GM18498 (cell line): ENCODE measurements around the gene PNMA1.

Source experiments
- ATAC-seq: cut with Tn5 transposase; IDR thresholded peaks from one replicate; pipeline ENCODE4 v1.9.1; 2021; ENCODE audit warnings: mild to moderate bottlenecking, moderate library complexity; ENCODE audit not compliant: unreplicated experiment

PNMA1 gene, protein sequence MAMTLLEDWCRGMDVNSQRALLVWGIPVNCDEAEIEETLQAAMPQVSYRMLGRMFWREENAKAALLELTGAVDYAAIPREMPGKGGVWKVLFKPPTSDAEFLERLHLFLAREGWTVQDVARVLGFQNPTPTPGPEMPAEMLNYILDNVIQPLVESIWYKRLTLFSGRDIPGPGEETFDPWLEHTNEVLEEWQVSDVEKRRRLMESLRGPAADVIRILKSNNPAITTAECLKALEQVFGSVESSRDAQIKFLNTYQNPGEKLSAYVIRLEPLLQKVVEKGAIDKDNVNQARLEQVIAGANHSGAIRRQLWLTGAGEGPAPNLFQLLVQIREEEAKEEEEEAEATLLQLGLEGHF

DNA sequence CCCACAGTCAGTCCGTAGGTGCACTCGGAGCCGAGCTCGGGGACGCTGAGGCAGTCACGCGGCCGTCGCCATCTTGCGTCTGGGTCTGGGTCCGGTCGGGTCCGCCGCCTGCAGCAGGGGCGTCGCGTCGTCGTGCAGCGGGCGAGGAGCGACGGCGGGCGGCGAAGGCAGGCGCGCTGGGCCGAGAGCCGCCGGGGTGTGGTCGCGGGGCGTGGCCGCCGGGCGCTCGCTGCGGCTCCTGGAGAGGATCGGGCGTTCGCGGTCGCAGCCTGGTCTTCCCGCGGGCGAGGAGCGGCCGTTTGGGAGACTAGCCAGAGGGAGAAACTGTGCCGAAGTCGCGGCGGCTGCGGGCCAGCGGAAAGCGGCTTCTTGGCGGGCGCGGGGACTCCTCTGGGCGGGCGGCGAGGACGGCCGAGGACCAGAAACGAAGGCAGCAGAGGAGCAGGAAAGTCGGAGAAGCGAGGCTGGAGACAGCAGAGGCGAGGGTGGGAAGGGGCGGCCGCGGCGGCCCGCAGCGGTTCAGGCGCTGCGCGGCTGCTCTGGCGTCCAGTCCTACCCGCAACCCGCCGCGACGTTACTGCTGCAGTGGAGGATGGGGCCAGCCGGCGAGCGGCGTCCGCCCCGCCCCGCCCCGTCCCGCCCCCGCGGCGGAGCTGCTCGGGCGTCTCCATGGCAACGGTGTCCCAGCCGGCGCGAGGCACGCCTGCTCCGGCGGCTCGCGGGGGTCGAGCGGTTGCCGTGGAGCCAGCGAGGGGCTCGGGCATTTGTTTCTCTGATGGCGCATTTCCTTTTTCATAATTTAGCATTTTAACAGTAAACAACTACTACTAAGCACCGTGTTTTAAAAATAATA lies at the start of gene PNMA1:
TSS of gene PNMA1 (minus strand) at position 582 of the 853 bp plus-strand sequence. CDS start 745 bp downstream, outside the sequence.
- peak; percentile 77 for ATAC-seq

DNA sequence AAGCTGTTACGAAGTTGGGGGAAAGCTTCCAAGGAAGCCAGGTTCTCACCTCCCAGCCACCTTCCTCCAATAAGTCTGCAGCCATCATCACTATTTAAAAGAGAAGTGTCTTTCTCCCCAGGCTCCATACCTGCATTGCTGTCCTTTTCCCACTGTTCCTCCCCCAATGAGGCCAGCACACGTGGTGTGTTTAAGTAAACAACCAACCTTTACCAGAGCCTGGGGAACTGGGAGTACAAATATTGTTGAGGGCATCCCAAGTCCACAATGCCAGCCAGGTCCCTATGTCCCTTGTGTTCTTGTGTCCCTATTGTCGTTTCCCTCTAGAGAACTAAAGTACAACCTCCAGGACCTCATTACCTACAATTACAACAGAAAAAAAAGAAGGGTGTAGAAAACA lies 49.2 kb upstream of the PNMA1 start:
- no peak for ATAC-seq

DNA sequence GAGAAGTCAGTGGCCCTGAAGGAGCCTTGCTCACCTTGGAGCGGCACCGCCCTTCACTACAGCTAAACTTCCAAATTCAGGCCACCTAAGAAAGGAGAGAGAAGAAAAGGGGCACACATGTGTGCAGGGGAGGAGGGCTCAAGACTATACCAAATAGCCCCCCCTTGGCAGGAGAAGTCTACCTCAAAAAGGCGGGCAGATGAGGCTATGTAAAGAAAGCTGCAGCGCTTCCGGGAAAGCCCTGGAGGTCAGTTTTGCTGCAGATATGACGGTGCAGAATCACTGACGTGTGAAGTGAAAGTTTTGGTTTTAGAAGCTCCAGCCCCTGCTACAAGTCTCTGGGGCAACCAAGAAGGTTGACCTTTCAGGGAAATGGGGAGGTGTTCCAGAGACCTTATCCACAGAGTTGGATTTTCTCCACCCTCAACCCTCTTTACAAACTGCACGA lies 48.2 kb upstream of the PNMA1 start:
- ATAC-seq, result peak; percentile 29

DNA sequence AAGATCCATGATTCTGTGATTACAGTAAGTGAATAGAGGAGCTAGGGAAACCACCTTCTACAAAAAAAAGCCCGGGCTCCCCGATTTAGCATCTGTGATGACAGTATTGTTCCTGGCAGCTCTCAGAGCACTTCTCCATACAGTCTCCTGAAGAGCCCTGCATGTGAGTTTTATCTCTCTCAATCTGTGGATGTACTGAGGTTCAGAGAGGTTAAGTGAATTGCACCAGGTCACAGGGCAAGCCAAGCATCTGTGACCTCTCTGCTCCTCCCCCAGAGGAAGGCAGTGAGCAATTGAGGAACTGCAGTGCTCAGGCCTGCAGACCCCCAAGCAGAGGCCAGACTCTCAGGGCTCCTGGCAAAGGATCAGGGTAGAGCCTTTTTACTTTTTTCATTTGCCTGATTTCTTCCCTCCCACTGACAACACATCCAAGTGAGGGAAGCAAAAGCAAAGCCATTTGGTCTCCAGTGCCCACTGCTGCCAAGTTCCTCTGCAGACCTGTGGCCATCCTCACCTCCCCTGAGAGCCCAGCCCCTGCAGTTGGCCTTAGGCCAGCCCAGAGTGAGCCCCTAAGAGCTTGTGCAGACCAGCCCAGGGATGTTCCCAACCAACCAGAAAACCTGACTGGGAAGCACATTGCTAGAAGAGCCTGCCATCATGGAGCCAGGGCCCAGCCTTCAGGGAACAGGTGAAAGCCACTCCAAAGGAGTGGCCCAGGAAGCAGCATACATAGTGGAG lies 47.6 kb upstream of the PNMA1 start:
- no peak for ATAC-seq

DNA sequence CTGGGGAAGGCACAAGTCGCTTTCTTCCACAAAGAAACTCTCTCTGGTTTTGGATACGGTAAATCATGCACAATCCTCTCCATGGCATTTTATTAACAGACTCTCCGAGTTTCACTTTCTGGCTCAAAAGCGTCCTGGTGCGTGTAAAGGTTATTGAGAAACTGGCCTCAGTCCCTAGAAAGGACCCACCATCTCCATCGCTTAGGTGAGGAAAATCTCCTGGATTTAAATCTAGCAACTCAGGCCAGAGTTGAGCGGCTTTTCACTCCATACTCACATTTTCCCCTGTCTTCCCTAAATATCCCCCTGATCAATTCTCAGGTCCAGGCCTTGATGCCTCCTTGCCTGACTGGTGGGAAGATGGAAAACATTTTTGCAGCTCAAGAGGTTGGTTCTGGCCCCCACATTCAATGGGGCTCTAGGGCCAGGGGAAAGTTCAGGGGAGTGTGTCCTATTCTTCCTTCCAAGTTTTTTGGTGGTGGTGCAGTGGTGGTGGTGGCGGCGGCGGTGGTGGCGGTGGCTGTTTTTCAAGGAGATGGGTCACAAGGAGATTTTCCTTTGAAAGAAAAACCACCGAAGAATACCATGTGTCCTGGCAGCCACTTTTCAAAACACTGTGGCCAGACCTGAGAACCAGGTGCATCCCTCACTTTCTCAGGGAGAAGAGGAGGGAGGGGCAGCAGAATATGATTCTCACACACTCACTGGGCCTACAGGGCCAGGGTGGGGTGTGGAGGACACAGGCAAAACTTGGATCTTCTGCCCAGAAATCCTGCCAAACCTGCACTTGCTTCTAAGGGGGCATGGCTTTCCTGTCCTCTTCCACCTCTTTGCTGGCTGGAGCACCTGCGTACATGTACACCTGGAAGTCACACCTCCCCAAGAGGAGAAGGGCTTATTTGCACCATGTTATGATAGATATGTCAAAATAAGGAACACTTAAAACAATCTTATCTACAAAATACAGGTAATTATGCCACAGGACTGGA lies 46.7 kb upstream of the PNMA1 start:
- ATAC-seq, result no peak

DNA sequence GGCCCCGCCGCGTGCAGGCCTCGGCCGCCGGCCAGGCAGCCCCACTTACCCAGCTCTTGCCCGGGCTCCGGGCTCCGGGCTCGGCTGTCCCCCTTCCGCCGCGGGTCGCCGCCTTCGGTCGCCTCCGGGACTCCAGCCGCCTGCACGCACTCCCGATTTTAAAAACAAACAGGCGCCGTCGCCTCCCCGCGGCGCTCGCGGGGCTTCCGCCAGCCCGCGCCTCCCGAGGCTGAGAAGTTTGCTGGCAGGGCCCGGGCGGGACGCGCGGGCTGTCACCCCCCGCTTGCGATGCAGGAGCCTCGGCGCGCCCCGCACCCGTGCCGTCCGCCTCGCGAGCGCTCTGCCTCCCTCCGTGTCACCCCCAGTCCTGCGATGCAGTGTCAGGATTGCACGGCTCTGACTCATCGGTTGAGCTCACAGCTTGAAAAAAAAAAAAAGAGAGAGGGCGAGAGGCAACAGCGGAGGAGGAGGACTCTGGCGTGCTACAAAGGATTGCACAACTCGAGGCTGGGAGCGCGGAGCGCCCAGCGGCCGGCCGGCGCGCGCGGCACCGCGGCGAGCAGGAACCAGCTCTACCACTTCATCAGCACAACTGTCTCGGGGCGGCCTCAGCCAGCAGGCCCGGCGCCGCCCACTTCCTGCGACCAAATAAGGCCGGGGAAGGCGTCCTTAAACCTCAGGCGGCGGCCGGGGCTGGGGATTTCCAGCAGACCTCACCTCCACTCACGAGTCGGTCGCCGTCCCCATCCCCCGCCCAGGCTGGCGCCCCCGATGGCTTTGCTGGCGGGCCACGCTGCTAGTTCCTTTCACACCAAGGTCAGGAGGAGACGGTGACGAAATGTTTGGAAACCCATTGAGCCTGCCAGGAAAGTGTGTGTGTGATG lies 45.8 kb upstream of the PNMA1 start:
- ATAC-seq, result peak; percentile 62

DNA sequence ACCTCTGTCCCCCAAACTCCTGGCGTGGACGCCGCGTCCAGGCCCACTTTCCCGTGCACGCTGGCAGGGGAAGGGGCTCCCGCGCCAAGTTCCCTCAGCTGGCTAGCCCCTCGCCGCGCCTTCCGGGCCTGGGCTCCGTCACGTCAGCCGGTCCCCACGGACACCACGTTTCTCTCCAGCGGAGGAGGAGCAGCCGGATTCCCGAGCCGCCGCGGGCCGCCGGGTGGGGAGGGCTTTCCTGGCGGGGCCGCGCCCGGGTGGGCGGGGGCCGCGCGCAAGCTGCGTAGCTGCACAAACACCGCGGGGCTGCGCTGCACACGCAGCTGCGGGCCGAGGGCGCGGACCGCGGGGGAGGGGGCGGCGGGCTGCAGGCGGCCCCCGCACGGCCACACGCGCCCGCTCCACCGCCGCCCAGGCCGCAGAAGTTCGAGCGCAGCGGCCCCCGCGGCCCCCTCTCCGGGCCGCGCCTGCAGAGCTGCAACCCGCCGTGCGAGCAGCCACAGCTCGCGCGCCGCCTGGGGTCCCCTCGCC lies 45.1 kb upstream of the PNMA1 start:
- peak; percentile 1 for ATAC-seq

DNA sequence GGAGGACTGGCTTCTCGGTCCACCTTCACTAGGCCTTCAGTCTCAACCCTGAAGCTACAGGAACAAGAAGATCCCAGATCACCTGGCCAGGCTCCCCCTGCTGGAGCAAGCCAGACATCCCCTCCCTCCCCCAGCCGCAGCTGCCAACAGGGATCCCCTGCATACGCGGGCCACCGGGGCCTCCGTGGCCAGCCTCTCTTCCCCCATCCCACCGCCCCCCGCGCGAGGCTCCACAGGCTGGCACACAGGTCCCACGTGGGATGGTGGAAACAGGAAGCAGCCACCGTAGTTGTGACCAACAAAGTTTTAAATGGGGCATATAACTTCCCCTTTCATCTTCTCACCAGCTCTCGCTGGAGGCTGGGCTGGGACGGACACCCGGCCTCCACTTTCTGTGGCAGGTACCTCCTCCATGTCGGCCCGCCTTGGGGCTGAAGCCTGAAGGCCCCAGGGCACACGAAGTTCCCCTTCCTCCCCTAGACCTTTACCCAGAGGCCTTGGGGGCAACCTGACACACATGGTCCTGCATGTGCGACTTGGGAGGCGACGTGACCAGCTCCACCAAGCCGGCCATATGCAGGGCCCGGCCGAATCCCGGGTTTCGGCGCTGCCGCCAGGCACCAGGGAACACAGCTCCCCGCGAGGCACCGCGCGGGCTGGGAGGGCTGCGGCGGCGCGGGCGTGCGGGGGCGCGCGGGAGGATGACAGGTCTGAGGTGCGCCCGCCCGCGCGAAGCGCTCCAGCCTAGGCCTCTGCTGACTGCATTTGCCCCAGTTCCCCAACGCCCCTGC lies 44.4 kb upstream of the PNMA1 start:
- no peak for ATAC-seq

DNA sequence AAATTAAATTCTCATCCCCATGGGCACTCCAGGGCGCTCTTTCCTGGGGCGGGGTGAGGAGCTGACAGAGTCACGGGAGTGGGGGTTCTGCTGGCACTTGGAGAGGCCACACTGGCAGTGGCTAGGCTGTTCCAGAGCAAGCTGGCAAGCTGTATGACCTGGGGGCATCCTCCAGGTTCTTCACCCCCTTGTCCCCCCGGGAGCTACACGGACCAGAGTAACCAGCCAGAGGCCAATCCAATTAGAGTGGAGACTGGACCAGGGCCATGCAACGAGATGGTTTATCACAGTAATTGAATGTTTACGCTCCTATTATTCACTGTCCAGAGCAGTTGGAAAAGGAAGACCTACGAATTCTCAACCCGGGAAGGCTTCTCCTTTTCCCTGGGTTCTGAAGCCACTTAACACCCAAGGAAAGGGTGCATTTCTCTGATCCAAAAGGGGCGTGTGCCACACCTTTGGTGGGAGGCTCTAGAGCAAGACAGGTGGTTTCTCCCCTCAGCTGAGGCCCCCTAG lies 43.8 kb upstream of the PNMA1 start:
- no peak for ATAC-seq

DNA sequence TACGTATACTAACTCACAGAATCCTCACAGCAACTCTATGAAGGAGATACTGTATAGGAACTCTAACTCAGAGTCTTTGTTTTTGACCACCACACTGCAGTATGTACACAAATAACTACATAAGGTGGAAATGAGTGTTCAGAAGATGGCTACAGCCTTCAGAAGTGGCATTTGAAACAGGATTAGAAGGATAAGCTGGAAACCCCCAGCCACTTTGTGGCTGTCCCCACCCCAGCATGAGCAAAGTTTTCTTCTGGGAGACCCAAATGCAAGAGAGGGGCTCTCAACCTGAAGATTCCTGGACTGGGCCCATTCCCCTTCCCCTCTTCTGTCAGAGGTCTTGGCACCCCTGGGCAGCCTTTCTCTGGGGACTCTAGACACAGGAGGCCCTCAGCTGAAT lies 43.2 kb upstream of the PNMA1 start:
- no peak for ATAC-seq

DNA sequence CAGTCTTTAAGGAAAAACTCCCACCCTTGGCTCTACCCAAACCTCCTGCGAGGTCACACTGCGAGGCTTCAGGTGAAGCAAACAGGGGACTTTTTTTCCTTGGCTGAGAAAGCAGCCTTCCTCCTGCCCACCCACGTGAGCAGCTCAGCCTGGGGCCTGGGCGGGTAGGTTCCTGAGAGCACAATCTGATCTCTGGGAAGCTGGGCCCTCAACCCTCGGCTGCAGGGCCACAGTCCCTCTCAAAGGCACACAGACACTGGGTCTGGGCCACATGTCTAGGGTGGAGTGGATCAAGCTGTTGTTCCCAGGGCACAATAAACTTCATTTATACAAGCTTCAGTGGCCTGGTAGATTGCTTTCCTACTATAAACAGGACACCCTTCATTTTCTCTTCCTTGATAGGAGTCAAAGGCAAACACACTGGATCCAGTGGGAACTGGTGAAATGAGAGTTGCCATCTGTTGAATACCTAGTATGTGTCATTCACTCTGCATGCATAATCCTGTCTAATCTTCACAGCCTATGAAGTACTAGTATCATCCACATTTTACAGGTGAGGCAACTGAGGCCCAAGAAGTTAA lies 41.3 kb upstream of the PNMA1 start:
- ATAC-seq, result no peak

DNA sequence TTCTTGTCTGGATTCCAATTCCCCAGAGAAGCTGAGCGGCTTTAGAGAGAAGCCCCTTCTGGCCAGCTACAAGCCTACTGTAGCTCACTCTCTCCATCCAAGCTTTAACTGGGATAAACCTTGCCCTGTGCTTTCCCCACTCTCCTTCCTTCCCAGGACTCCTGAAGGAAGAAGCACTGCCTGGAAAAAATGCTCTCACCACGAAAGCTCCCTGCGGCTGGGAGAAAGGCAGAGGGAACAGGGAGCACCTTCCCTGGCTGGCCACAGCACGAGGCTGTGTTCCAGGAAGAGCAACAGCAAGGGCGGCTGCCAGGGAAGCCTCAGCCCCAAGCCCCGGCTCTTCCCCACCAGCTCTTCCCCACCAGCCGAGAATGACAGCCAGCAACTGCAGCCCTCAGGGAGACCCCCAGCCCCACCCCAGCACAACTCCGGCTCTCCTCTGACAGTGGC lies 40.8 kb upstream of the PNMA1 start:
- no peak for ATAC-seq

DNA sequence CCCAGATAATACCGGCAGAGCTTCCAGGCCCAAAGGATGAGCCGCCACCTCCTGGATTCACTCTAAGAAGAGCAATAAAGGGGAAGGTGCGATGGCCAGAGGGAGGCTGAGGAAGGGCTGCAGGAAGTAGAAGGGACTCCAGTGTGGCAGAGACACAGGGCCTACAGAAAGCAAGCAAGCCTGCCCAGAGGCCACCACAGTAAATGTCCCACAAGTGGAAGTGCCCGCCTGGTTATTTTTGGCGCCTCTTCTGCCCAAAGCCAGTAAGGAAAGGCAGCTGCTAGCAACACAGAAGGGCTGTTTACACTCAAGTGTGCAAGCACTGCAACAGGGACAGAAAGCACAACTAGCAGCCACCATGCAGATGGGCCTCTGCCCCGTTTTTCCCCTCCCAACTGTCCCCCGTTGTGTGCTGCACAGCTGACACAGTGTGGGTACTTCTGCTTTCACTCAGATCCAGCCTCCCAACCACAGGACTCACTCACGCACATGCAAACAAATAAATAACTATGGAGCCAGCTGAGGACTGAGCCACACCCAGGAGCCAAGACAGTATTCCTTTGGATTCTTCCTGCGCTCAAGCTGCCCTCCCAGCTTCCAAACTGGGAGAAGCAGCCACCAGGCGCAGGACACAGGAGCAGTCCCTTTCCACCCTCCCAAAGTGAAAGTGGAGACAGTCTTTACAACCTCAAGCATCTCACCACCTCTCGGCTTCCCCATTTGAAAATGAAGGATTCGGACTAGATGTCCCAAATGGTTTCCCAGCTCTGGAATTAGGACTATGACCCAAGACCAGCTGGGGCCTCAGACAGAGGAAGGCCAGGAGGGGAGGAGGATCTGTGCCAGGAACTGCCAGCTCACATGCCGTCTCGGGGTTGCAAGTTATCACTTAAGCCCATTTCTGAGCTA lies 40.0 kb upstream of the PNMA1 start:
- peak; percentile 45 for ATAC-seq

DNA sequence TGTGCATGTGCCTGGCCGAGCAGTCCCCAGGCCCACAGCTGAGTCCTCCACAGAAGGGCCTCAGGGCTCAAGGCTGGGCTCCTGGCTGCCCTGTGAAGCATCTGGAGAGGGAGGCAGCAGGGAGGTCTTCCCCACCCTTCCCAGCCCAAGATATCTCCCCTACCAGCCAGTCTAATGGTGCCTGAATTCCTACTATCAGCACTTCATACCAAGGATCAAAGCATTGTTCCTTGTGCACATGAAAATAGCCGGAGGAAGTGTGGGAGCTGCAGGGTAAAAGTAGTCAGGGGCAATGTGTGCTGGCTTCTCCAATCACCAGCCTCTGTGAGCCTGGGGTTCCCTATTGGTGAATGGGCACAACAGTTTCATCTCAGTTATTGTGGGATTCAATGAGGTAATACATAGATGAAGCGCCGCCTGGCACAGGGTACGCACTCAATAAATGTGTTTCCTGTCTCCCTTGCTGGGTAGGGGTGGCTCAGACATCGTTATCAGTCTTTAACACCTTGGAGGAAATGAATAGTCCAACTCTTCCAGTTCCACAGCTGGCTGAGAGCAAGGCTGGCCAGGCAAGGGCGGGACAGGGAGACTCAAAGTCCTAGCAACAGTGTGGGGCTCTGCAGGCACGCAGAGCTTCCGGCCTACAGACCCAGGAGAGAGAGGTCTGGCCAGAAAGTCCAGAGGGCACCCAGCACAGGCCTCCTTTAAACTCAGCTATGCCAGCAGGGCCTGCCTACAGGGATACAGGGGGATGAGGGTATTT lies 39.1 kb upstream of the PNMA1 start:
- ATAC-seq, result no peak

DNA sequence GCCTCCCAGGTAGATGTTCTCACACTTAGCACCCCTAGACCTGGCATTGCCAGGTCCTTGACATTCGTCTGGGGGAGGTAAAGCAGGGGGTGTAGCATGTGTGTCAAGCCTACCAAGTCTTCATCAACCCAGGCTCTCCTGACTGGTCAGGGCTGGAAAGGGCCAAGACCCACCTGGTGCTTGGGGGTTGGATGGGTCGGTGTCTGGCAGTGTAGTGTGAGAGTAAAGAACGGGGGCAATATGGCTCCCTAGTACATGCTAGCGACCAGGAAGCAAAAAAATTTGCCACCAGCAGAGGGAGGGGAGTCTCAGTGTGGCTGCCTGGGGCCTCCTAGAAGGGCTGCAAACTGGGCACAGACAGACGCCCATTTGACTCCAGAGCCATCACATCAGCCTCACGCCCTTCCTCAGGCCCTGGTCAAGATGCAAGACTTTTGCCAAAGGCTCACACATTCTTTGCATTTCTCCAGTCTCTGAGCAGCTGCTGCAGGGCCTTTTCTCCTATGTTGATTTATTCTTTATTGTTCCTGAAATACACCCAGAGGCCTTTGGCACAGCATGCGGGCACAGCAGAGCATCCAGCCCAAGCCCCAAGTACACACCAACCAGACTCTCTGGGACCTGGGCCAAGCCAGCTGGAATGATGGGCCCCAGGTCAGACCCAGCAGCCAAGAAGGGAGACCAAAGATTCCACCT lies 38.3 kb upstream of the PNMA1 start:
- no peak for ATAC-seq
